ENCODE results near the gene DNM2.
"Not testable (repeated sequence)": the region's sequence is repeated elsewhere in the genome, so short reads cannot be mapped to it uniquely, and the experiment has no call there.

The DNM2 gene

GRCh38 chr19:10852098-10852800 is 134.4 kb downstream of the DNM2 start:
- Histone ChIP-seq H3K36me3 (ENCODE audit: control insufficient read depth in 5 of 5, insufficient read depth in 5 of 5, low read length in 5 of 5) (no peaks in the 10 kb centered on the region), H3K9ac (ENCODE audit: low read length in 5 of 5) (no peak overlapping the region), H3K4me3 (ENCODE audit: low read depth in 1 of 5, low read length in 5 of 5) (no peak overlapping the region), H3K4me1 (ENCODE audit: control insufficient read depth in 5 of 5, insufficient read depth in 5 of 5, low read length in 5 of 5) (peaks cover 0 to 5% (median 0%) of the 10 kb centered on the region in 5 donors), H3K9me3 (ENCODE audit: control insufficient read depth in 5 of 5, low read length in 5 of 5) (no peaks in the 10 kb centered on the region), H3K27ac (ENCODE audit: low read depth, low read length) (no peak overlapping the region), H3K27me3 (ENCODE audit: control insufficient read depth in 5 of 5, insufficient read depth in 4 of 5, low read length in 5 of 5) (peaks cover 0 to 7% (median 6%) of the 10 kb centered on the region in 5 donors)

GRCh38 chr19:10852941-10853340 is 135.1 kb downstream of the DNM2 start:
- Histone ChIP-seq H3K4me3 (ENCODE audit: low read depth in 1 of 5, low read length in 5 of 5) (no peak overlapping the region), H3K9ac (ENCODE audit: low read length in 5 of 5) (no peak overlapping the region), H3K4me1 (ENCODE audit: control insufficient read depth in 5 of 5, insufficient read depth in 5 of 5, low read length in 5 of 5) (peaks cover 0 to 5% (median 0%) of the 10 kb centered on the region in 5 donors), H3K36me3 (ENCODE audit: control insufficient read depth in 5 of 5, insufficient read depth in 5 of 5, low read length in 5 of 5) (no peaks in the 10 kb centered on the region), H3K27me3 (ENCODE audit: control insufficient read depth in 5 of 5, insufficient read depth in 4 of 5, low read length in 5 of 5) (peaks cover 0 to 7% (median 6%) of the 10 kb centered on the region in 5 donors), H3K27ac (ENCODE audit: low read depth, low read length) (no peak overlapping the region), H3K9me3 (ENCODE audit: control insufficient read depth in 5 of 5, low read length in 5 of 5) (no peaks in the 10 kb centered on the region)

- Histone ChIP-seq H3K9me3 (ENCODE audit: control insufficient read depth in 5 of 5, low read length in 5 of 5) (no peaks in the 10 kb centered on the region), H3K4me3 (ENCODE audit: low read depth in 1 of 5, low read length in 5 of 5) (no peak overlapping the region), H3K9ac (ENCODE audit: low read length in 5 of 5) (no peak overlapping the region), H3K4me1 (ENCODE audit: control insufficient read depth in 5 of 5, insufficient read depth in 5 of 5, low read length in 5 of 5) (no peaks in the 10 kb centered on the region), H3K27ac (ENCODE audit: low read depth, low read length) (no peak overlapping the region), H3K36me3 (ENCODE audit: control insufficient read depth in 5 of 5, insufficient read depth in 5 of 5, low read length in 5 of 5) (no peaks in the 10 kb centered on the region), H3K27me3 (ENCODE audit: control insufficient read depth in 5 of 5, insufficient read depth in 4 of 5, low read length in 5 of 5) (peaks cover 0 to 7% (median 5%) of the 10 kb centered on the region in 5 donors)
Measured at GRCh38 chr19:10854350-10855089, 136.6 kb downstream of the DNM2 start.

- Histone ChIP-seq H3K27me3 (ENCODE audit: control insufficient read depth in 5 of 5, insufficient read depth in 4 of 5, low read length in 5 of 5) (no peaks in the 10 kb centered on the region), H3K9ac (ENCODE audit: low read length in 5 of 5) (no peak overlapping the region), H3K4me3 (ENCODE audit: low read depth in 1 of 5, low read length in 5 of 5) (no peak overlapping the region), H3K27ac (ENCODE audit: low read depth, low read length) (no peak overlapping the region), H3K4me1 (ENCODE audit: control insufficient read depth in 5 of 5, insufficient read depth in 5 of 5, low read length in 5 of 5) (no peaks in the 10 kb centered on the region), H3K36me3 (ENCODE audit: control insufficient read depth in 5 of 5, insufficient read depth in 5 of 5, low read length in 5 of 5) (no peaks in the 10 kb centered on the region), H3K9me3 (ENCODE audit: control insufficient read depth in 5 of 5, low read length in 5 of 5) (no peaks in the 10 kb centered on the region)
Measured at GRCh38 chr19:10855879-10856522, 138.1 kb downstream of the DNM2 start.

- H3K4me1 ChIP-seq (ENCODE audit: control insufficient read depth in 5 of 5, insufficient read depth in 5 of 5, low read length in 5 of 5); H3K9me3 ChIP-seq (ENCODE audit: control insufficient read depth in 5 of 5, low read length in 5 of 5); H3K27me3 ChIP-seq (ENCODE audit: control insufficient read depth in 5 of 5, insufficient read depth in 4 of 5, low read length in 5 of 5); H3K36me3 ChIP-seq (ENCODE audit: control insufficient read depth in 5 of 5, insufficient read depth in 5 of 5, low read length in 5 of 5); H3K4me3 ChIP-seq (ENCODE audit: low read depth in 1 of 5, low read length in 5 of 5); H3K27ac ChIP-seq (ENCODE audit: low read depth, low read length); H3K9ac ChIP-seq (ENCODE audit: low read length in 5 of 5): not testable (repeated sequence)
Measured at GRCh38 chr19:10856899-10857298, 139.0 kb downstream of the DNM2 start.

- Histone ChIP-seq H3K36me3 (ENCODE audit: control insufficient read depth in 5 of 5, insufficient read depth in 5 of 5, low read length in 5 of 5) (no peaks in the 10 kb centered on the region), H3K27me3 (ENCODE audit: control insufficient read depth in 5 of 5, insufficient read depth in 4 of 5, low read length in 5 of 5) (no peaks in the 10 kb centered on the region), H3K4me3 (ENCODE audit: low read depth in 1 of 5, low read length in 5 of 5) (no peak overlapping the region), H3K9ac (ENCODE audit: low read length in 5 of 5) (peak overlapping the region in 1 of 5 donors; percentile 30), H3K27ac (ENCODE audit: low read depth, low read length) (no peak overlapping the region), H3K9me3 (ENCODE audit: control insufficient read depth in 5 of 5, low read length in 5 of 5) (no peaks in the 10 kb centered on the region), H3K4me1 (ENCODE audit: control insufficient read depth in 5 of 5, insufficient read depth in 5 of 5, low read length in 5 of 5) (peaks cover 0 to 8% (median 6%) of the 10 kb centered on the region in 5 donors)
Measured at GRCh38 chr19:10858204-10858828, 140.4 kb downstream of the DNM2 start.

- Histone ChIP-seq H3K4me1 (ENCODE audit: control insufficient read depth in 5 of 5, insufficient read depth in 5 of 5, low read length in 5 of 5) (peaks cover 0 to 17% (median 10%) of the 10 kb centered on the region in 5 donors), H3K27me3 (ENCODE audit: control insufficient read depth in 5 of 5, insufficient read depth in 4 of 5, low read length in 5 of 5) (no peaks in the 10 kb centered on the region), H3K27ac (ENCODE audit: low read depth, low read length) (no peak overlapping the region), H3K9me3 (ENCODE audit: control insufficient read depth in 5 of 5, low read length in 5 of 5) (no peaks in the 10 kb centered on the region), H3K9ac (ENCODE audit: low read length in 5 of 5) (no peak overlapping the region), H3K4me3 (ENCODE audit: low read depth in 1 of 5, low read length in 5 of 5) (no peak overlapping the region), H3K36me3 (ENCODE audit: control insufficient read depth in 5 of 5, insufficient read depth in 5 of 5, low read length in 5 of 5) (no peaks in the 10 kb centered on the region)
Measured at GRCh38 chr19:10861103-10861651, 143.3 kb downstream of the DNM2 start.

- Histone ChIP-seq H3K9me3 (ENCODE audit: control insufficient read depth in 5 of 5, low read length in 5 of 5) (no peaks in the 10 kb centered on the region), H3K4me3 (ENCODE audit: low read depth in 1 of 5, low read length in 5 of 5) (peak overlapping the region in 1 of 5 donors; percentile 53), H3K27ac (ENCODE audit: low read depth, low read length) (no peak overlapping the region), H3K9ac (ENCODE audit: low read length in 5 of 5) (no peak overlapping the region), H3K27me3 (ENCODE audit: control insufficient read depth in 5 of 5, insufficient read depth in 4 of 5, low read length in 5 of 5) (no peaks in the 10 kb centered on the region), H3K36me3 (ENCODE audit: control insufficient read depth in 5 of 5, insufficient read depth in 5 of 5, low read length in 5 of 5) (no peaks in the 10 kb centered on the region), H3K4me1 (ENCODE audit: control insufficient read depth in 5 of 5, insufficient read depth in 5 of 5, low read length in 5 of 5) (peaks cover 0 to 17% (median 10%) of the 10 kb centered on the region in 5 donors)
Measured at GRCh38 chr19:10862561-10863106, 144.8 kb downstream of the DNM2 start.

- no peak overlapping the region for H3K27ac ChIP-seq (ENCODE audit: low read depth, low read length)
- H3K9ac ChIP-seq (ENCODE audit: low read length in 5 of 5): no peak overlapping the region
- H3K36me3 ChIP-seq (ENCODE audit: control insufficient read depth in 5 of 5, insufficient read depth in 5 of 5, low read length in 5 of 5): no peaks in the 10 kb centered on the region
- no peaks in the 10 kb centered on the region for H3K27me3 ChIP-seq (ENCODE audit: control insufficient read depth in 5 of 5, insufficient read depth in 4 of 5, low read length in 5 of 5)
- peak overlapping the region in 1 of 5 donors; percentile 53 for H3K4me3 ChIP-seq (ENCODE audit: low read depth in 1 of 5, low read length in 5 of 5)
- peaks cover 0 to 17% (median 10%) of the 10 kb centered on the region in 5 donors for H3K4me1 ChIP-seq (ENCODE audit: control insufficient read depth in 5 of 5, insufficient read depth in 5 of 5, low read length in 5 of 5)
- H3K9me3 ChIP-seq (ENCODE audit: control insufficient read depth in 5 of 5, low read length in 5 of 5): no peaks in the 10 kb centered on the region
Measured at GRCh38 chr19:10863107-10863717, 145.3 kb downstream of the DNM2 start.
